Fibroblast of peridontal ligament (primary cell): ENCODE data around the gene SEMA3A.
"Not testable (repeated sequence)": the region's sequence is repeated elsewhere in the genome, so short reads cannot be mapped to it uniquely, and the experiment has no call there.

Experiments
- DNase-seq: peaks from one replicate; pipeline ENCODE4 v3.0.0-alpha.2; 2010; ENCODE audit errors: extremely low read depth

SEMA3A gene

DNA sequence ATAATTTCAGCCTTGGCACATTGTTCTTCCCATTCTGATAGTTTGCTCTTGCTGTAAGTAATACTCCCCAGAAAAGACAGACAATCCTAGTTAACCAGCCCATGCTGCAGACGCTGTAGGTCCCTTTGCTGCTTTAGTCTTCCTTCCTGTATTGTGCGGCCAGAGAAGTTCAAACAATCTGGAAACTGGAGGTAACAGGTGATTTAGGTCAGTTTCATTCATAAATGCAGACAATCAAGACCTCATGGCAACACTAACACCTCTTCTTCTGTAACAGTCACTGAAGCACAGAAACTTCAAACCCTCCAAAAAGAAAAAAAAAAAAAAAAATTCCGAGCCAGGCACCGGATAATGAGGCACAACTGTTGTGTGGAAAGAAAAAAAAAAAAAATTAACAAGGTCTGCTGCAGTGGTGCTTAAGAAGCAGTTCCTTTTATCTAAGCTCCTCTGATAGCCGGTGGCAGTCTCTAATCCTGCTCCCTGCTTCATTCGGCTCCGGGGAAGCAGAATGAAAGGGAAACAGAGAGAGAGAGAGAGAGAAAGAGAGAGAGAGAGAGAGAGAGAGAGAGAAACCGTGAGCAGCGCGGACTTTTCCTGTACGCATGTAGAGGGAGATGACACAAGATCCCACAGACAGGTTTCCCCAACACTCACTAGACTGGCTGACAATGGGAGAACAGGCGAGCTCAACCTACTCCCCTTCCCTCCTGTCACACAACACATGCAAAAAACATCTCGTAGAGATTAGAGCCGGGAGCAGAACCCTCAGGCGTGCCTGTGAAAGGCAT lies at the start of gene SEMA3A:
SEMA3A (minus strand) TSS at position 306 of the 788 bp plus-strand sequence; CDS start at position 103, 203 bp downstream.
- DNase-seq = peak; percentile 86

DNA sequence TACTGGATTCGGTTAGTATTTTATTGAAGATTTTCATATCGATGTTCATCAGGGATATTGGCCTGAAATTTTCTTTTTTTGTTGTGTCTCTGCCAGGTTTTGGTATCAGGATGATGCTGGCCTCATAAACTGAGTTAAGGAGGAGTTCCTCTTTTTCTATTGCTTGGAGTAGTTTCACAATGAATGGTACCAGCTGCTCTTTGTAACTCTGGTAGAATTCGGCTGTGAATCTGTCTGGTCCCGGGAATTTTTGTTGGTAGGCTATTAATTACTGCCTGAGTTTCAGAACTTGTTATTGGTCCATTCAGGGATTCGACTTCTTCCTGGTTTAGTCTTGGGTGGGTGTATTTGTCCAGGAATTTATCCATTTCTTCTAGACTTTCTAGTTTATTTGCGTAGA lies 48.4 kb upstream of the SEMA3A start:
- DNase-seq = not testable (repeated sequence)

DNA sequence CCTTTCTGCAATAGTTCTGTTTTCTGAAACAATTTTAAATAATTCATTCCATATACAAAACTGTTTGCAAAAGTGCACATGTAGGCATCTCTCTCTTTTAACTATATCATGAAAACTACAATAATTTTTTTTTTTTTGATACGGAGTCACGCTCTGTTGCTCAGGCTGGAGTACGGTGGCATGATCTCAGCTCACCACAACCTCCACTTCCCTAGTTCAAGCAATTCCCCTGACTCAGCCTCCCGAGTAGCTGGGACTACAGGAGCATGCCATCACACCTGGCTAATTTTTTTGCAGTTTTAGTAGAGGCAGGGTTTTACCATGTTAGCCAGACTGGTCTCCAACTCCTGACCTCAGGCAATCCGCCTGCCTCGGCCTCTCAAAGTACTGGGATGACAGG lies 44.0 kb upstream of the SEMA3A start:
- no peak for DNase-seq

- DNase-seq = peak; percentile 93
These were observed 43.1 kb upstream of the SEMA3A start for GRCh38 chr7:84237533-84238173.

DNA sequence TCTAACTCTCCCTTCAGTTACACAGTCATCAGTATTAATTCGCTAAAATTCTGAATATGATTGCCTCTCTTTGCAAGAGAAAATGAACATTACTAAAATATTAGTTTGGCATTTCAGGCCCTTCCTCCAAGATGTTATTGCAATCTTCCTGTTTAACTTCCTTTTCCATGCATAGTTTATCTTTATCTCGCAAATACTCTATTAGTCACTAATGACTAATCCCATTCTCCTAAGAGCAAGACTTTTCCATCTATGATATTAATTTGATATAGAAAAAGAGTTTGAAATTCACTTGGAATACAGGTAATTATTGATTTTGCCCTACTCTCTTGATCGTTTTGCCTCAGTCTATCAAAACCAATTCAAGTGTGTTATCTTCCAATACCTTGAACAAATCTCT lies 41.8 kb upstream of the SEMA3A start:
- DNase-seq = no peak

DNA sequence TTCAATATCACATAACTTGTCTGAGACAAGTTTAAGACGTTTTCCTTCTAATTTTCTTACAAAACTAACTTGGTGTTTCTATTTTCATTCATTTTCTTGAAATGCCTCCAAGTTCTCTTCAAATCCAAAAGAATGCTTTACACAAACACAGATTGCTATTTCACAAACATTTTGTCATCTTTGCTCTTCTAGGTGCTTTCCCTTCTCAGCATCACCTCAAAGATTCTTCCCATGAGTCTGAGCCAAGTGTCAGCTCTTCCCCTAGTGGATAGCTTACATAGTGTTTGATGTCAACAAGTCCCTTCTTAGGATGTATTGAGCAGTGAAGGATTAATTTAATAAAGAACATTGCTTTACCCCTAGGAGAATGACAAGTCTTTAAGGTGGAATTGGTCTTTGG lies 38.1 kb upstream of the SEMA3A start:
- DNase-seq = peak; percentile 80

- DNase-seq = peak; percentile 41
These were observed 36.6 kb upstream of the SEMA3A start for GRCh38 chr7:84231157-84231556.

- no peak for DNase-seq
These were observed 35.9 kb upstream of the SEMA3A start for GRCh38 chr7:84230491-84230890.

GRCh38 chr7:84228526-84228925 lies 33.9 kb upstream of the SEMA3A start:
- DNase-seq = no peak

- no peak for DNase-seq
These were observed 32.2 kb upstream of the SEMA3A start for GRCh38 chr7:84226759-84227158.

DNA sequence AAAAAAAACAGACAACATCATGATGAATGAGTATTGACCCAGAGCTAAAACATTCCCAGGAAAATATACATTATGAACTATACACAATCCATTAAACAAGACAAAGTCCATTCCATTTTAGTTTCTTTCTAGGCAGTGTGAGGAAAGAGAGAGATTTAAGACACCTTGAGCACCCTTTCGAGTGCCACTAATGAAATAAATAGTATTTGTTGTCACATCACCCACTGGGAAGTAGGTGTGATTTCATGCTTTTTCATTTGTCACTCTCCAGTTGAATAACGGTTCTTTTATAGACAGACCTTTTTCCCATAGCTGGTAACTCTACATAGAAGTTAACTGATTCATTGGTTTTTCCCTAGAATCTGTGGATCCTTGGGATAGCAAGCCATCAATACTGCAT lies 29.9 kb upstream of the SEMA3A start:
- DNase-seq = no peak

DNA sequence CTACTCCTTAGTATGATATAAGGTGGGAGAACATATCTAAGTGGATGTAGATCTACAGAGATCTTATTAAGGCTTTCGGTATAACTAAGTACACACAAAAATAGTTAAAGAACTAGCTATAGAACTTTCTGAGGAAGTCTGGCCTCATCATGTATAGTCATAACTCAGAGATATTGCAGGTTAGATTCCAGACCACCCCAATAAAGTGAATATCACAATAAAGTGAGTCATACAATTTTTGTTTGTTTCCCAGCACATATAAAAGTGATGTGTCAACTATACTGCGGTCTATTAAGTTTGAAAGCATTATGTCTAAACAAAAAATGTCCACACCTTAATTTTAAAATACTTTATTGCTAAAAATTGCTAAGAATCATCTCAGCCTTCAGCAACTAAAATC lies 24.7 kb upstream of the SEMA3A start:
- DNase-seq = no peak

GRCh38 chr7:84218681-84219080 lies 24.1 kb upstream of the SEMA3A start:
- DNase-seq = peak; percentile 58

DNA sequence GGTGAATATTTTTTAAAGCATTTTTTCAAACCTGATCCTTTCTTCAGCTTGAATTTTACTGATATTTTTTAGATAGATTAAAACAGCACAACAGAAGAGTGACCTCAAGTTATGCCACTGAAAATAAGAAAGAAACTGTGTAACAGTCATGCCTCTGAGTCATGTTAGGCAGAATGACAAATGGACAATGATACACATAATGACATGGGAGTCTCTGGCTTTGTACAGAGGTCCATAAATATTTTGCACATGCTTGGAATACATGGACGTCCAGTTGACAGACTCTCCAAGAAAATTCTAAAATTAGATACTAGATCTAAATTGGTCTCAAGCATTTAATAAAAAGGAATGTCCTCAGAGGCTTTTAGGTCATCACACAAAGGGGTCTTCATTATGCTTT lies 21.9 kb upstream of the SEMA3A start:
- DNase-seq = no peak

DNA sequence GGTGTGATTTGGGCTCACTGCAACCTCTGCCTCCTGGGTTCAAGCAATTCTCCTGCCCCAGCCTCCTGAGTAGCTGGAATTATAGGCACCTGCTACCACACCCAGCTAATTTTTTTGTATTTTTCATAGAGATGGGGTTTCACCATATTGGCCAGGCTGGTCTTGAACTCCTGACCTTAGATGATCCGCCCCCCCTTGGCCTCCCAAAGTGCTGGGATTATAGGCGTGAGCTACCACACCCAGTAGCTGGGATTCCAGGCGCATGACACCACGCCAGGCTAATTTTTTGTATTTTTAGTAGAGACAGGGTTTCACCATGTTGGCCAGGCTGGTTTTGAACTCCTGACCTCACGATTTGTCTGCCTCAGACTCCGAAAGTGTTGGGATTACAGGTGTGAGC lies 20.2 kb upstream of the SEMA3A start:
- not testable (repeated sequence) for DNase-seq

GRCh38 chr7:84210301-84210700 lies 15.7 kb upstream of the SEMA3A start:
- DNase-seq = no peak

DNA sequence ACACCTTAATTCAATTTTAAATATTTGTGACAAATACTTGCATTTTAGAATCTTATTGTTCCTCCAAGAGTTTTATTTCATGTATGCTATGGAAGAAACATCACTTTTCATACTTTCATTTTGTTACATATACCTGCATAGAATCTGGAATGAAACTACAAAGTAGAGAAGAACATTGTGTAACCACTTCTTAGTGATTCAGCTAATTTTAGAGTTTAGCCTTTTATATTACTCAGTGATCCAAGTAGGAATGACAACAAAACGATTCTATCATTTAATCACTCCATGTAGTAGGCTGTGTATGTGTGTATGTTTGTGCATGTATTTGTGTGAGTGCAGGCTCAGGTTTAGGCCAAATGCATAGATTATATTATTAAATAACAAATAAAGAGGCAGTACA lies 14.4 kb upstream of the SEMA3A start:
- no peak for DNase-seq

- DNase-seq = no peak
These were observed 13.0 kb upstream of the SEMA3A start for GRCh38 chr7:84207615-84208014.

- no peak for DNase-seq
These were observed 12.4 kb upstream of the SEMA3A start for GRCh38 chr7:84207025-84207424.

DNA sequence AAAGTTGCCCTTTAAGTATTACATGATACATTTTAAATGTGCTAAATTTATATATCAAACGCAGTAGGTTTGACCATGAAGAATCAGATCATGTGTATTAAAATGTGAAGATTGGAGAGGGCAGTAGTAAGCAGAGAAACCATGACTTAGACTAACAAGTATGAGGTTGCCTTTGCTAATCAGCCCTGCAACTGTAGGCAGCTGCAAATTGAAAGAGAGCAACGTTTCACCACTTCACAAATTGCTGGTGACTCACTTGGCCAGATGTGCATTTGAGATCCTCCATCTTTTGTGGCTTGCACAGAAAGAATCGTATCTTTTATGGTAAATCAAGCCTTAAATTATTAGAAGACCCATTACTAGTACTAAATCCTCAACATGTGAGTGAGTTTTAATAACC lies 10.1 kb upstream of the SEMA3A start:
- peak; percentile 87 for DNase-seq

- DNase-seq = no peak
These were observed 8.3 kb upstream of the SEMA3A start for GRCh38 chr7:84202855-84203254.

GRCh38 chr7:84200859-84201258 lies 6.3 kb upstream of the SEMA3A start:
- peak; percentile 30 for DNase-seq

DNA sequence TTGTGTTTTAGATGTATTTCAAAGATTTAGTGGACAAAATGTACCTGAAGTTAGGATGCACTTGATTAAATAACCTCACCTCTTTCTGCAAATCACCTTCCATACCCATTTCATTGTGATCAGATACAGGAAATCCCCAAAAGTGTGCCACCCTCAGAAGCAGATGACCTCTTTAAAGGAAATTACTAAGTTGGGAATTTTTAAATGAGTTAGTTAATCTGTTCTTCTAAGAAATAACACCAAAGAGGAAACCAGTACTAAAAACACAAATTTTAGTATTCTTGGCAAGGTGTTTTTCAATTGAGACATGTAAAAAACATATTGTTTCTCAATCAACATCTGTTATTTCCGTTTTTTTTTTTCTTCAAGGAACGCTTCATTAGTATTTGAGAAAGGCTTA lies 4.6 kb upstream of the SEMA3A start:
- DNase-seq = no peak
